ENCODE measurements around the gene IL1B. TPM values are rescaled to one million over a fixed set of nuclear protein-coding genes. Genes with fewer than 3 reads are reported as not detected.

The IL1B gene
- 1 to 10 TPM in 1 of 2 donors, under 1 TPM in 1; 0.59 to 2.2 TPM for total RNA-seq
- long read RNA-seq: 0 reads

GRCh38 chr2:112836695-112837117 is at the start of gene IL1B:
Gene IL1B (minus strand): TSS chr2:112836779. CDS start chr2:112836229, 550 bp downstream.
- intact Hi-C loops (cut with DNase I): no loop called here
- ATAC-seq (peak; percentile 44 to 66), DNase-seq (no peak)

- DNase-seq (no peak), ATAC-seq (no peak)
- intact Hi-C loops (cut with DNase I): loop anchor here in 1 of 2 donors (5.0 kb wide), 1 partner anchor 139 kb away; no protein-coding TSS in a partner anchor
These were observed 49.7 kb upstream of the IL1B start for GRCh38 chr2:112886291-112886690.

- intact Hi-C loops (cut with DNase I): loop anchor here in 1 of 2 donors (5.0 kb wide), 1 partner anchor 138 kb away; no protein-coding TSS in a partner anchor
- ATAC-seq (no peak), DNase-seq (no peak)
These were observed 48.9 kb upstream of the IL1B start for GRCh38 chr2:112885506-112885902.

- intact Hi-C loops (cut with DNase I): loop anchor here in 1 of 2 donors (5.0 kb wide), 1 partner anchor 138 kb away; no protein-coding TSS in a partner anchor
- peak; percentile 41 to 55 for ATAC-seq
- no peak for DNase-seq
These were observed 48.4 kb upstream of the IL1B start for GRCh38 chr2:112884869-112885505.

DNA sequence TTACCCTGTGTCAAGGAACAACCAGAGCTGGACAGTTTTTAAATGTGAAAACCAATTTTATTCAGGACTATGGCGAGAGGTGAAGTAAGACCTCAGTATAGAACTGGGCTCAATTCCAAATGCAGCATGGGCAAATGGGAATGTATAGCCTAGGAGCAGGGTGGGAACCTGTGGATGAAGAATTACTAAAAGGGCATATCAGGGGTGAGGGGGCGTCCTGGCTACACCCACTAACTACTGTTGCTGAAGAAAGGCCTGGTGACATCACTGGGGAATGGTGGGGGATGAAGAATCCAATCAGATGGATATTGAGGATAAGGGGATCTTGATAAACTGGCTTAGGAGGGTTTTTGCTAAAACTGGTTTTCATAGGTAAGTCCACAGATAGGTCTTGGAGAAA is 47.1 kb upstream of the IL1B start:
- ATAC-seq: no peak

GRCh38 chr2:112881217-112881985 is 44.8 kb upstream of the IL1B start:
- DNase-seq (no peak), ATAC-seq (peak in 1 of 2 donors; percentile 67)
- intact Hi-C loops (cut with DNase I): no loop called here

More for the DNA sequence above, 47.1 kb upstream of the IL1B start:
- intact Hi-C loops (cut with DNase I): no loop called here
- DNase-seq: no peak

GRCh38 chr2:112880696-112881095 is 44.1 kb upstream of the IL1B start:
- ATAC-seq: no peak
- intact Hi-C loops (cut with DNase I): no loop called here
- no peak for DNase-seq

DNA sequence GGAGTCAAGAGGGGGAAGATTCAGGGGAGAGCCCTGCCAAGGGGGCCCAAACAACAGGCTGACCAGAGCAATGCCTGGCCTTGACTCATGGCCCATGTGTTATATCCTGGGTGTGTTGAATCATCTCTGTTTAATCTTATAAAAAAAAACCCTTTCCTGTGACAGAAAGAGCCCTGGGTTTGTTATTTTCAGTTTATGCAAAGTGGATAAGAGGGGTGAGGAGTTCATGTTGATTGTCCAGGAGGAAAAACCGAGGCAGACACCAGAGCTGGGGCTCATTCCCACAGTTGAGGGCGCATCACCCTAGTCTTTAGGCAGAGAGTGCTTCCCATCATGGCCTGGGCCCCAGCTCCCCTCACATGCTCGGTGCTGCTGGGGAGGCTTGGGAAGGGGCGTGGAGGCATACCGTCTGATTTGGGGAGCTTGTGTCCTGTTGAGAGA is 43.5 kb upstream of the IL1B start:
- ATAC-seq (no peak), DNase-seq (no peak)
- intact Hi-C loops (cut with DNase I): no loop called here

- no peak for DNase-seq
- intact Hi-C loops (cut with DNase I): no loop called here
- no peak for ATAC-seq
These were observed 43.0 kb upstream of the IL1B start for GRCh38 chr2:112879491-112880041.

DNA sequence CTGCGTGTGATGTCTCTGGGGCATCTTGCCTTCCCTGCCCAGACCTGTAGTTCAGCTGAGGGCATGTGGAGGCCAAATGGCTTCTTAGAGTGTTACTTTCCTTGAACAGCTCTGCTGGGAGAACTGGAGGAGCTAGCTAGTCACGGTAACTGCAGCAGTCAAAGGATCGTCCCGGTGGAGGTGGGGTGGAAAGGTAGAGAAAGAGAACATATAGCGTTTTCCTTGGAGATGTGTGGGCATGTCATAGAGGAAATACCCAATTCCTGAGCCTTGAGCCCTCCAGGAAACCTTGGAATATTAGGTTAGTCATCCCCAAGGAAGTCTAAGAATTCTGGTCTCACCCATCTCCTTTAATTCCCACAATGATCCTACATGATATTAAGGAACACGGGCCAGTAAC is 40.8 kb upstream of the IL1B start:
- ATAC-seq (no peak), DNase-seq (no peak)
- intact Hi-C loops (cut with DNase I): no loop called here

DNA sequence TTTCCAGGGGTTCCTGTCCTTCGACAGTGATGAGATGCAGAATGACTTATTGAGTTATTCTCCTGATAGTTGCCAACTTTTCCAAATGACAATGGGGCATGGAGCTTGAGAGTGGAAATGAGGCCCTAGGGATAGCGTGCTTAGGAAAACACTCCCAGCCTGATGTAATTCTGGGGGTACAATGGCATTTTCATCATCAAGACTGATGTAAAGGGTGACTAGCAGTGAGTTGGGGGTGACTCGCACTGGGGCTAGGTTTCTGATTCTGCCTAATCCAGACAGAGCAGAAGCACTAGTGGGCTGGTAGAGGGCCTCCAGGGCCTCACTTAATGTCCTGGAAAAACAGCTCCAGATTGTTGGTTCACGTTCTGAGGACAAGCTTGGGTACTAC is 40.4 kb upstream of the IL1B start:
- DNase-seq (no peak), ATAC-seq (no peak)
- intact Hi-C loops (cut with DNase I): no loop called here

DNA sequence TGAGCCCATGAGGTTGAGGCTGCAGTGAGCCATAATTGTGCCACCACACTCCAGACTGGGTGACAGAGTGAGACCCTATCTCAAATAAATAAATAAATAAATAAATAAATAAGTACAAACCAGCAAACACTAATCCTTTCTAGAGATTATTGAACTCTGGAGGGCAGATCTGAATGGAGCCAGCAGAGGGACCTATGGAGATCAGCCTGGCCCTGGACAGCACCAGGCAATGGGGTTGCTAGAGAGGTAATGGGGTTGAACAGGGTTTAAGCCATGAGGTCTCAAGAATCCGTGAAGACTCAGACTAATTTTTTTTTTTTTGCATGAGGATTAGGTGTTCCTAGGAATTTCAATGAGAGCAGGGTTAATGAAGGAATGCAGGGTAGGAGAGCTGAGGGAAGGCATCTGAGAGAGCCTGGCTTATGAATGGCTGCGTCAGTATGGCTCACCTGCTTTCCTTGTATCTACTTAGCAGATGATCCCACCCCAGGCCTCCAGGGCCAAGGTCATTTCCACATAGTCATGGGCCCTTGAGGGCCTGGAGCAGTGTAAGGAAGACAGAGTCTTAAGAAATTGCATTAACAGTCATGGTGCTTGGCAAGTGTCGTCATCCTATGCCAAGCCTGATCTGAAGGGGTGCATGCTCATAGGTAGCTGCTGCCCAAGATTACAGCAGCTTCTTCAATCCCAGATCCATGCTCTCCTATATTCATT is 39.8 kb upstream of the IL1B start:
- intact Hi-C loops (cut with DNase I): no loop called here
- no peak for DNase-seq
- no peak for ATAC-seq

DNA sequence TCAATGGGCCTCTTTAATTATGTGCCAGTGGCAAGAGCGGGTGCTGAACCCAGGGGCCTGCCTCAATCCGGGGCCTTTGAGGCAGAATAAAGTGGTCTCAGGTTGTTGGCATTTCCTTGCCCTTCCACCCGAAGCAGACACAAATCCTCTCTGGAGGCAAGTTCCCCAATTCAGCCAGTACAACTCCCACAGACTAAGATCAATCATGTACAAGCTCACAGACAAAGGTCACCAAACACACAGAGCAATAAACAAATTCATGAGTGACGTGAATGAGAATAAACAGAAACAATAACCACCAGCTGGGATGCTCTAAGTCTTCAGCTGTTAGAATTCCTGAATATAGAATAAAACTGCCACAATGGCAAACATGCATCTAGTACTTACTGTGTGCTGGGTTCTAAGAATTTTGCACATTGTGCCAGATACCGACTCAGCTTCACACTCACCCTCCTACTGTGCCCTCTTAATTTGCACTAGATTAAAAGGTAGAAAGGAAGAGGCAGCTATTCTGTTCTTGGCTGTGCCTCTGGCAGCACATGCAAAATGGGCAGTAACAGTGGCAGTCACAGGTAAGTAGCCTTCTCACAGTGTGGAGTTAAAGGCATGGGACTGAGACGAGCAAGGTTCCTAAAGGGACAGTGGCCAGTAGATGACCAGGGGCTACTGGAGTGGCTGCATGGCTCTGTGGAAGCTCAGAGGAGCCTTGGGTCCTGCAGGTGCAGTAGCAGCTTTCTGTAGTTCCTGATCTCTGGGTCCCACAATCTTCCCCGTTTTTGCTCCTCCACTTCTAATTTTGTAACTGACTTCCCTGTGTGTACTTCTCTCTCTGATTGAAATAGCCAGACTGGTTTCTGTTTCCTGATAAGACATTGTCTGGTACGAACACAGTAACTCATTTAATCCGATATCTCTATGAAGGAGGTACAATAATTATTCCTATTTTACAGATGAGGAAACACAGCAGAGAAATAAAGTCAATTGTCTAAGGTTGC is 34.6 kb upstream of the IL1B start:
- ATAC-seq (no peak), DNase-seq (no peak)
- intact Hi-C loops (cut with DNase I): no loop called here

- peak; percentile 65 to 88 for ATAC-seq
- intact Hi-C loops (cut with DNase I): no loop called here
- peak; percentile 89 for DNase-seq
These were observed 32.8 kb upstream of the IL1B start for GRCh38 chr2:112869258-112869842.

DNA sequence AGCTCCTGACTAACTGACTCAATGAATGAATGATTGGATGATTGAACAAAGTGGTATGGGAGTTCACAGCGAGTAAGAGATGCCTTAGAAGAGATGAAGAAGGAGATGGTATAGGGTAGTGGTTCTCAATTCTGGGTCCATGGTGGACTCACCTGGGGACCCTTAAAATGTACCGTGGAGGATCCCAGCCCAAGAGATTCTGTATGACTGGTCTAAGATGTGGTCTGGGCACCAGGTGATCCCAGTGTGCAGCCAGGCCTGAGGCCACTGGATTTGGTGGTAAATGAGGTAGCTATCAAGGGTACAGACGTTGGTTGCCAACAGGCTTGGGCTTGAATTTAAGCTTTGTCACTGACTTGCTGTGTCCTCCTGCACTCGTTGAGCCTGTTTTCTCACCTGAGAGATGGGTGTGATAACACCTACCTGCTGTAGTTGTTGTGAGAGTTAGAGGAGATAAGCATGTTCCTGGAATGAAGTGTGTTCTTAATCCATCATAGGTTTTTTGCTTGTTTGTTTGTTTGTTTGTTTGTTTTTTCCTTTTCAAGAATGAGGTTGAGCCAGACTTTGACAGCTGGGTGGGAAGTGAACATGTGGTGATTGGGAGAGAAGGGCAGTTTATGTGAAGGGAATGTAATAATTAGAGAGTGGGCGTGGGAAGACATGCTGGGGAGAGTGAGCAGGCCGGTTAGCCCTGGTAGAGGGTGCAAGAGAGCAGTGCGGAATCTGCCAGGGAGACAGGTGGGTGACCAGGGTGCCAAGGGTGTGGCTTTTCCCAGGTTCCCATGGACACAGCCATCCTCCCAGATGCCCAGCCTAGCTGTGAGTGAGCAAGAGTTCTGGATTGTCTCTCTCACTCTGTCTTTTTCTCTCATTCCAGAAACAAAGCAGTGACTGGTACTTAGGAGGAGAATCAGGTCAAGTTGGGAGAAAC is 31.4 kb upstream of the IL1B start:
- DNase-seq (no peak), ATAC-seq (no peak)
- intact Hi-C loops (cut with DNase I): no loop called here

DNA sequence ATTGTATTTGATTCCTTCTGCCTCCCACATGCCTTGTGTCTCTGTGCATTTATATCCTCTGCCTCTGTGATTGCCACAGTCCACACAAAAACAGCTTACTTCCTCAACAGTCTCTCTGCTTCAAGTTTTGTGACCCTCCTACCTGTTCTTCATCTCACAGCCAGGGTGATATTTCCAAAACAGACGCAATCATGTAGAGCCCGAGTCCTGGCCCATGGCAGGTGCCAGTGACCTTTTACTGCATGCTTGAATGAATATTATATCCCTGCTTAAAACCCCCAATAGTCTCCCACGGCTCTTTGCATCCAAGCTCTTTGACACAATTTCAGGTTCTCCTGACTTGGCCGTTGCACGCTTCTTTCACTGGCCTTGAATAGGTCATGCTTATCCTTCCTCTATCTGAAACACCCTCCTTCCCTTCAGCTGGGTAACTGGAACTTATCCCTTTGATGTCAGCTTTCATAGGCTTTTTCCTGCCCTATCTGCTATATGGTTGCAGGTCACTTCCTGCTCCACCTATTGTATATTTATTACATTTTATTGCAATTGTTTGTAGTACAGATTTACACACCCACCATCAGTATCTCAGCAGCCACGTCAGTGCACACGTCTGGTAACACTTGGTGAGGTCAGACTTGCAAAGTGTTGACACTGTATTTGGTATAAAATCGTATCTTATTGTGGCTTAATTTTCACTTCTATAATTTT is 29.7 kb upstream of the IL1B start:
- intact Hi-C loops (cut with DNase I): no loop called here
- DNase-seq: no peak
- no peak for ATAC-seq
